ENCODE data around the gene FIGNL2. TPM values are rescaled to one million over a fixed set of nuclear protein-coding genes. Genes with fewer than 3 reads are reported as not detected.

Gene FIGNL2
- total RNA-seq, 1 experiment from 2014 or later: not detected

- CTCF ChIA-PET: interaction anchor here (0.6 kb wide), 1 partner anchor 15 kb away, joined by 4 read pairs; no protein-coding TSS in a partner anchor
- no peak overlapping the region for H3K4me3 Mint-ChIP-seq (ENCODE audit: low read depth, unreplicated experiment)
- H3K4me1 Mint-ChIP-seq (ENCODE audit: low read depth, unreplicated experiment): peaks cover 5% of the 10 kb centered on the region
- intact Hi-C loops (cut with micrococcal nuclease; ENCODE audit: unreplicated experiment): no loop called here
- no TSS peak for BruUV-seq (replicated peaks)
- DNase-seq: no peak
- no peak overlapping the region for H3K27ac Mint-ChIP-seq (ENCODE audit: unreplicated experiment)
- H3K36me3 Mint-ChIP-seq (ENCODE audit: insufficient read depth, unreplicated experiment): no peaks in the 10 kb centered on the region
- H3K9me3 Mint-ChIP-seq (ENCODE audit: low read depth, unreplicated experiment): no peaks in the 10 kb centered on the region
- H3K27me3 Mint-ChIP-seq (ENCODE audit: unreplicated experiment): peaks cover 67% of the 10 kb centered on the region
- TF ChIP-seq CTCF (IDR thresholded peaks at IDR 0.05; ENCODE audit: unreplicated experiment): no peak
Measured at GRCh38 chr12:51870504-51870903, 22.0 kb upstream of the FIGNL2 start.

- no TSS peak for BruUV-seq (replicated peaks)
- CTCF ChIA-PET: interaction anchor here (0.7 kb wide), 2 partner anchors 16 to 598 kb away, joined by 3 to 6 read pairs; no protein-coding TSS in a partner anchor
Measured at GRCh38 chr12:51869931-51870330, 21.4 kb upstream of the FIGNL2 start.

GRCh38 chr12:51869496-51869865 is 21.0 kb upstream of the FIGNL2 start:
- Mint-ChIP-seq H3K4me1 (ENCODE audit: low read depth, unreplicated experiment) (peaks cover 5% of the 10 kb centered on the region), H3K36me3 (ENCODE audit: insufficient read depth, unreplicated experiment) (no peaks in the 10 kb centered on the region), H3K27me3 (ENCODE audit: unreplicated experiment) (peaks cover 62% of the 10 kb centered on the region), H3K9me3 (ENCODE audit: low read depth, unreplicated experiment) (no peaks in the 10 kb centered on the region), H3K27ac (ENCODE audit: unreplicated experiment) (no peak overlapping the region), H3K4me3 (ENCODE audit: low read depth, unreplicated experiment) (no peak overlapping the region)
- CTCF ChIA-PET: interaction anchor here (0.7 kb wide), 2 partner anchors 16 to 598 kb away, joined by 3 to 6 read pairs; no protein-coding TSS in a partner anchor
- TF ChIP-seq CTCF (IDR thresholded peaks at IDR 0.05; ENCODE audit: unreplicated experiment): no peak
- BruUV-seq (replicated peaks): no TSS peak
- DNase-seq: no peak
- intact Hi-C loops (cut with micrococcal nuclease; ENCODE audit: unreplicated experiment): no loop called here

More at GRCh38 chr12:51869931-51870330, 21.4 kb upstream of the FIGNL2 start:
- DNase-seq: no peak
- Mint-ChIP-seq H3K4me3 (ENCODE audit: low read depth, unreplicated experiment) (no peak overlapping the region), H3K36me3 (ENCODE audit: insufficient read depth, unreplicated experiment) (no peaks in the 10 kb centered on the region), H3K27ac (ENCODE audit: unreplicated experiment) (no peak overlapping the region), H3K27me3 (ENCODE audit: unreplicated experiment) (peaks cover 67% of the 10 kb centered on the region), H3K9me3 (ENCODE audit: low read depth, unreplicated experiment) (no peaks in the 10 kb centered on the region), H3K4me1 (ENCODE audit: low read depth, unreplicated experiment) (peaks cover 5% of the 10 kb centered on the region)
- TF ChIP-seq CTCF (IDR thresholded peaks at IDR 0.05; ENCODE audit: unreplicated experiment): no peak
- intact Hi-C loops (cut with micrococcal nuclease; ENCODE audit: unreplicated experiment): no loop called here

DNA sequence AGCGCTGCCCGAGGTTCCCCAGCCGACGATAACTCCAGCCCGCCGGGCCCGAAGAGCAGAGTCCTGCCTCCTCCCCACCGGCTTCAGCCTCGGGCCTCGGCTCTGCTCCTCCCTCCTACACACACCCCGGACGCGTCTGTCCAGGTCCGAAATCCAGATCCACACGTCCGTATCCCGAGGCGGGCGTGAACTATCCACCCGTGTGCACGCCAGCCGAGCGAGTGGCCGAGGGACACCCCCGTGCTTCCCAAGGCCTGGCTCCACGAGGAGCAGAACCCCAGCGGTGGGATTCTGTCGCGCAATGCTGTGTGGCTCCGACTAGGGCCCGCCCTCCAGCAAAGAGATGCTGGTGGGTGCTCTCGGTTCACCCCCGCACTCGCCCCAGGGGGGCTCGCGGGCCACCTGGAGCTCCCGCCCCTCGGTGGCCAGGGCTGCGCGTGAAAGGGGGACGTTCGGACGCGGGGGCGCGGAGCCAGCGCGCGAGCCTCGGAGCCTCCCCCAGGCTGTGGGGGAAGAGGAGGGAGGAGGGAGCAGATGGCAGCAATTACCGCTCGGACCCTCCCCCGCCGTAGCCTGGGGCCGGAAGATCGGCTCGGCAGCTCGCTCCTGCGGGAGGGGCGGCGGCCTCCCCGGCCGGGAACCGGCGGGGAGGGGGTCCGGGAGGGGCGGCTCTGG is 20.4 kb upstream of the FIGNL2 start:
- CTCF ChIA-PET: interaction anchor here (0.7 kb wide), 1 partner anchor 597 kb away, joined by 6 read pairs; no protein-coding TSS in a partner anchor
- H3K4me3 Mint-ChIP-seq (ENCODE audit: low read depth, unreplicated experiment): no peak overlapping the region
- no peaks in the 10 kb centered on the region for H3K9me3 Mint-ChIP-seq (ENCODE audit: low read depth, unreplicated experiment)
- H3K4me1 Mint-ChIP-seq (ENCODE audit: low read depth, unreplicated experiment): peaks cover 3% of the 10 kb centered on the region
- H3K27me3 Mint-ChIP-seq (ENCODE audit: unreplicated experiment): peaks cover 57% of the 10 kb centered on the region
- intact Hi-C loops (cut with micrococcal nuclease; ENCODE audit: unreplicated experiment): no loop called here
- H3K27ac Mint-ChIP-seq (ENCODE audit: unreplicated experiment): no peak overlapping the region
- H3K36me3 Mint-ChIP-seq (ENCODE audit: insufficient read depth, unreplicated experiment): no peaks in the 10 kb centered on the region
- TF ChIP-seq CTCF (IDR thresholded peaks at IDR 0.05; ENCODE audit: unreplicated experiment): no peak
- BruUV-seq (replicated peaks): no TSS peak
- no peak for DNase-seq
